Dermis microvascular lymphatic vessel endothelial cell (primary cell): ENCODE data around the gene IFNL2. TPM values are rescaled to one million over a fixed set of nuclear protein-coding genes. Genes with fewer than 3 reads are reported as not detected.
A peak's percentile ranks its signal among the peaks of the same experiment; 100 is the strongest.
"Not testable (repeated sequence)": the region's sequence is repeated elsewhere in the genome, so short reads cannot be mapped to it uniquely, and the experiment has no call there.

Experiments
- DNase-seq, 2 donors: peaks; one replicate each; pipeline versions ENCODE4 v3.0.0 to v3.0.0-alpha.2; 2010; ENCODE audit warnings: low read depth in 2 of 2
- total RNA-seq: library from RNA; depleted of rRNA; stranded (reverse); fragments of >200 nt; gene quantifications from 2 replicates; pipeline ENCODE4 v1.2.1, GENCODE V29; 2014

IFNL2 gene
- total RNA-seq, 1 donor from 2014 or later, result not detected

GRCh38 chr19:39296055-39296645 lies 28.0 kb downstream of the IFNL2 start, which contains the start of gene IFNL1:
IFNL1 (plus strand) TSS chr19:39296407; CDS start chr19:39296422, 15 bp downstream.
- DNase-seq, result no peak

GRCh38 chr19:39296906-39297305 lies 28.7 kb downstream of the IFNL2 start:
- DNase-seq, result no peak

GRCh38 chr19:39297931-39298634 lies 29.9 kb downstream of the IFNL2 start:
- DNase-seq, result no peak

- DNase-seq, result no peak
Measured at GRCh38 chr19:39299404-39299803, 31.2 kb downstream of the IFNL2 start.

- DNase-seq, result no peak
Measured at GRCh38 chr19:39299832-39300231, 31.6 kb downstream of the IFNL2 start.

GRCh38 chr19:39301021-39301420 lies 32.8 kb downstream of the IFNL2 start:
- no peak for DNase-seq

- no peak for DNase-seq
Measured at GRCh38 chr19:39301562-39301961, 33.4 kb downstream of the IFNL2 start.

- no peak for DNase-seq
Measured at GRCh38 chr19:39303373-39304184, 35.4 kb downstream of the IFNL2 start.

GRCh38 chr19:39304185-39304513 lies 36.0 kb downstream of the IFNL2 start:
- DNase-seq, result no peak

GRCh38 chr19:39304701-39305571 lies 36.7 kb downstream of the IFNL2 start:
- DNase-seq, result no peak

GRCh38 chr19:39306075-39306474 lies 37.9 kb downstream of the IFNL2 start:
- DNase-seq, result no peak

- DNase-seq, result no peak
Measured at GRCh38 chr19:39307046-39307821, 39.0 kb downstream of the IFNL2 start.

- no peak for DNase-seq
Measured at GRCh38 chr19:39307822-39308530, 39.8 kb downstream of the IFNL2 start.

GRCh38 chr19:39308531-39309304 lies 40.5 kb downstream of the IFNL2 start:
- DNase-seq, result peak in 1 of 2 donors; percentile 51

- DNase-seq, result not testable (repeated sequence)
Measured at GRCh38 chr19:39309305-39309670, 41.1 kb downstream of the IFNL2 start.

- no peak for DNase-seq
Measured at GRCh38 chr19:39310558-39311311, 42.5 kb downstream of the IFNL2 start.

- DNase-seq, result no peak
Measured at GRCh38 chr19:39314016-39314728, 46.0 kb downstream of the IFNL2 start.

GRCh38 chr19:39315933-39316332 lies 47.7 kb downstream of the IFNL2 start:
- DNase-seq, result no peak
